WTC11 (cell line): ENCODE data around the gene BTBD7. TPM values are rescaled to one million over a fixed set of nuclear protein-coding genes. Genes with fewer than 3 reads are reported as not detected.
"Not testable (repeated sequence)": the region's sequence is repeated elsewhere in the genome, so short reads cannot be mapped to it uniquely, and the experiment has no call there.

Experiments
- ATAC-seq: fragments of 200-7000 bp; cut with Tn5 transposase; 2 replicates; pipeline ENCODE4 v1.10.0; 2021; ENCODE audit warnings: mild to moderate bottlenecking, moderate library complexity
- CTCF ChIA-PET: fragments of 300-600 bp; sonication (Branson Sonifier 250); formaldehyde crosslinking; loops from one replicate; lab custom pipeline; 2021; ENCODE audit warnings: antibody characterized with exemption; lab: Charles Lee
- POLR2A ChIA-PET: fragments of 350-600 bp; sonication (Branson Sonifier 250); formaldehyde crosslinking; loops from one replicate; lab custom pipeline; 2021; ENCODE audit warnings: antibody characterized with exemption; lab: Charles Lee
- DNase-seq: peaks from one replicate; pipeline ENCODE4 v3.0.0; 2021; ENCODE audit warnings: low spot score
- H3K27ac Mint-ChIP-seq: 2 replicates; pipeline ENCODE4 v1.8.0; 2021; ENCODE audit warnings: mixed read lengths
- H3K27me3 Mint-ChIP-seq: 2 replicates; pipeline ENCODE4 v1.8.0; 2021; ENCODE audit warnings: low read depth, mild to moderate bottlenecking, moderate library complexity, mixed read lengths
- H3K36me3 Mint-ChIP-seq: 2 replicates; pipeline ENCODE4 v1.8.0; 2021; ENCODE audit warnings: mixed read lengths
- H3K4me1 Mint-ChIP-seq: 2 replicates; pipeline ENCODE4 v1.8.0; 2022; ENCODE audit warnings: mixed read lengths
- H3K4me3 Mint-ChIP-seq: 2 replicates; pipeline ENCODE4 v1.8.0; 2021; ENCODE audit warnings: mild to moderate bottlenecking, moderate library complexity, mixed read lengths
- H3K9me3 Mint-ChIP-seq: 2 replicates; pipeline ENCODE4 v1.8.0; 2021; ENCODE audit warnings: mixed read lengths
- AFF4 ChIP-seq: sonication (generic); formaldehyde crosslinking; IDR thresholded peaks from 2 replicates; pipeline ENCODE4 v1.8.1; 2023; ENCODE audit warnings: mild to moderate bottlenecking, missing genetic modification reagents, borderline replicate concordance
- ATF3 ChIP-seq: sonication (generic); formaldehyde crosslinking; conservative IDR thresholded peaks from 2 replicates; pipeline ENCODE4 v1.8.1; 2022; ENCODE audit warnings: mild to moderate bottlenecking, missing genetic modification reagents
- ELF4 ChIP-seq: sonication (generic); formaldehyde crosslinking; IDR thresholded peaks from 2 replicates; pipeline ENCODE4 v1.8.1; 2022; ENCODE audit warnings: low read depth, mild to moderate bottlenecking, moderate library complexity, missing genetic modification reagents
- FOXJ3 ChIP-seq: sonication (generic); formaldehyde crosslinking; IDR thresholded peaks from 2 replicates; pipeline ENCODE4 v1.9.0; 2021; ENCODE audit warnings: missing genetic modification reagents, mild to moderate bottlenecking, borderline replicate concordance
- FOXP1 ChIP-seq: sonication (generic); formaldehyde crosslinking; IDR thresholded peaks from 2 replicates; pipeline ENCODE4 v1.8.0; 2022; ENCODE audit warnings: missing genetic modification reagents, mild to moderate bottlenecking, moderate library complexity, borderline replicate concordance
- GABPB1 ChIP-seq: sonication (generic); formaldehyde crosslinking; IDR thresholded peaks from 2 replicates; pipeline ENCODE4 v1.8.1; 2023; ENCODE audit warnings: mild to moderate bottlenecking, missing genetic modification reagents
- JAZF1 ChIP-seq: fragments of 250-450 bp; sonication (Bioruptor Pico); IDR thresholded peaks from 2 replicates; pipeline ENCODE4 v1.9.0; 2021; ENCODE audit warnings: moderate library complexity, mild to moderate bottlenecking, inconsistent platforms
- NFATC4 ChIP-seq: fragments of 250-450 bp; sonication (Bioruptor Pico); IDR thresholded peaks from 2 replicates; pipeline ENCODE4 v1.9.0; 2021; ENCODE audit warnings: mild to moderate bottlenecking
- NFE2L1 ChIP-seq: sonication (generic); formaldehyde crosslinking; IDR thresholded peaks from 2 replicates; pipeline ENCODE4 v1.8.1; 2023; ENCODE audit warnings: missing genetic modification reagents
- NFYB ChIP-seq: sonication (generic); formaldehyde crosslinking; conservative IDR thresholded peaks from 2 replicates; pipeline ENCODE4 v1.8.0; 2022; ENCODE audit warnings: low read depth, missing genetic modification reagents
- PREB ChIP-seq: sonication (generic); formaldehyde crosslinking; IDR thresholded peaks from 2 replicates; pipeline ENCODE4 v1.8.1; 2022; ENCODE audit warnings: mild to moderate bottlenecking, missing genetic modification reagents, moderate library complexity, borderline replicate concordance
- SP1 ChIP-seq: sonication (generic); formaldehyde crosslinking; conservative IDR thresholded peaks from 2 replicates; pipeline ENCODE4 v1.8.1; 2022; ENCODE audit warnings: missing genetic modification reagents
- ZNF219 ChIP-seq: sonication (generic); formaldehyde crosslinking; IDR thresholded peaks from 2 replicates; pipeline ENCODE4 v1.8.0; 2023; ENCODE audit warnings: missing genetic modification reagents, mild to moderate bottlenecking, borderline replicate concordance
- ZNF281 ChIP-seq: sonication (generic); formaldehyde crosslinking; IDR thresholded peaks from 2 replicates; pipeline ENCODE4 v1.8.0; 2023; ENCODE audit warnings: mild to moderate bottlenecking, missing genetic modification reagents
- ZNF423 ChIP-seq: fragments of 250-450 bp; sonication (Bioruptor Pico); IDR thresholded peaks from 2 replicates; pipeline ENCODE4 v2.1.2; 2022; ENCODE audit warnings: mild to moderate bottlenecking, moderate library complexity
- total RNA-seq: library from RNA; stranded (reverse); gene quantifications from 3 replicates; pipeline ENCODE4 v1.2.3, GENCODE V29; 2021

Gene BTBD7
- total RNA-seq, 1 experiment from 2014 or later, result 34.1 TPM

DNA sequence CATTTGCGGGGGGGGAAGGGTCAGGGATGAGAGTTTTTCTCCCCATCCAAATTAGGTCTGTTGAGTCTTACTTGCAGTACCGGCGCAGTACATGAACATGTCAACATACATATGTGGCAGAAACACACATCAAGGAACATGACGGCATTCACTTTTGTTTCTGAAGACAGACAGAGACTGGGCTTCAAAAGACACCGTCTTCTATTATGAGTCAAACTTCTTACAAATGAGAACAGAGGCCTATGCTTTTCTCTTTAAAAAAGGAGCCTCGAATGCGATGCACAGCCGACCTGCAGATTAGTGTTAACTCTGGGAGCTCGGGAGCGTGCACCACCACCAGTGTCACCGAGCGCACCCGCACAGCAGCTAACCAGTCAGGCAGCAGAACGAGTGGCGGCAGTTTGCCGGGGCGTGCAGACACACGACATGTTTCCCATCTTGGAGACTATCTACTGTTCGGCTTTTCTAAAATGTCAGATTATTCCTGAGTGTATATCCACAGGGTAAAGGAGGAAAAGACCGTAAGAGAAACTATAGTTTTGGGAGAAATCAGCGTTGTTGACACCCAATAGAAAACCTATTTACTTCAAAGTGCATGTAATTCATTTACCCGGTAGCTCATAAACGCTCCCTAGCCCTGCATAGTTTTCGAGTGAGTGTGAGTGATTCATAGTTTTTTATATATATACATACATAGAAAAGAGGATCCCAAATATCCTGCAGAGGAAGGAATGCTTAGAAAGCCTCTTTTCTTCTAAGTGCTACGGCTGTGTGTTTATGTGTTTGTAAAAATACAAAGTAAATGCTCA lies 92.8 kb downstream of the BTBD7 start:
- ATAC-seq, result no peak
- CTCF ChIA-PET, result no interaction called here
- TF ChIP-seq AFF4 (no peak), SP1 (no peak), NFATC4 (CRISPR knock-in tag) (no peak), ATF3 (CRISPR knock-in tag) (no peak)
- no peak overlapping the region for H3K4me3 Mint-ChIP-seq
- POLR2A ChIA-PET, result interaction anchor here (0.6 kb wide), 1 partner anchor 11 kb away, joined by 3 read pairs; no protein-coding TSS in a partner anchor
- no peaks in the 10 kb centered on the region for H3K4me1 Mint-ChIP-seq
- peaks cover 23% of the 10 kb centered on the region for H3K36me3 Mint-ChIP-seq
- H3K27me3 Mint-ChIP-seq, result no peaks in the 10 kb centered on the region
- no peaks in the 10 kb centered on the region for H3K9me3 Mint-ChIP-seq
- no peak for DNase-seq
- H3K27ac Mint-ChIP-seq, result no peak overlapping the region

- H3K27me3 Mint-ChIP-seq, result no peaks in the 10 kb centered on the region
- CTCF ChIA-PET, result interaction anchor here (0.8 to 1.3 kb wide), 2 partner anchors 16 to 121 kb away, joined by 4 read pairs; no protein-coding TSS in a partner anchor
Observed at GRCh38 chr14:93234798-93235197, 98.0 kb downstream of the BTBD7 start.

DNA sequence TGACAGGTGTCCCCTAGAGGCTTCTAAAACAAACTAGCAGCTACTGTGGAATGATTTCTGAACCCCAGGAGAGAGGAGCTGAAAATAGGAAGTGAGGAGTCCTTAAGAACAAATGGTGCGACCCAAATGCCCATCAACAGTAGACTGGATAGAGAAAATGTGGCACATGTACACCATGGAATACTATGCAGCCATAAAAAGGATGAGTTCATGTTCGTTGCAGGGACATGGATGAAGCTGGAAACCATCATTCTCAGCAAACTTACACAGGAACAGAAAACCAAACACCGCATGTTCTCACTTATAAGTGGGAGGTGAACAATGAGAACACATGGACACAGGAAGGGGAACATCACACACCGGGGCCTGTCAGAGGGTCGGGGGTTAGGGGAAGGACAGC lies 99.8 kb downstream of the BTBD7 start:
- H3K27me3 Mint-ChIP-seq, H3K4me3 Mint-ChIP-seq, H3K27ac Mint-ChIP-seq, DNase-seq, H3K36me3 Mint-ChIP-seq, POLR2A ChIA-PET, H3K4me1 Mint-ChIP-seq, ATAC-seq, H3K9me3 Mint-ChIP-seq: not testable (repeated sequence)
- CTCF ChIA-PET, result interaction anchor here (0.9 to 1.7 kb wide), 2 partner anchors 12 to 386 kb away, joined by 4 to 6 read pairs; no protein-coding TSS in a partner anchor

More at GRCh38 chr14:93234798-93235197, 98.0 kb downstream of the BTBD7 start:
- no peaks in the 10 kb centered on the region for H3K4me1 Mint-ChIP-seq
- TF ChIP-seq NFE2L1 (CRISPR knock-in tag) (no peak), ZNF281 (no peak), ELF4 (no peak), ZNF219 (CRISPR knock-in tag) (no peak), NFYB (CRISPR knock-in tag) (no peak), JAZF1 (CRISPR knock-in tag) (no peak), PREB (CRISPR knock-in tag) (no peak), ZNF423 (CRISPR knock-in tag) (no peak), FOXJ3 (CRISPR knock-in tag) (no peak), GABPB1 (CRISPR knock-in tag) (no peak), FOXP1 (no peak)
- POLR2A ChIA-PET, result no interaction called here
- no peak for DNase-seq
- H3K27ac Mint-ChIP-seq, result no peak overlapping the region
- no peak overlapping the region for H3K4me3 Mint-ChIP-seq
- H3K9me3 Mint-ChIP-seq, result peaks cover 4% of the 10 kb centered on the region; the same call in 1 of the 2 replicates
- H3K36me3 Mint-ChIP-seq, result no peaks in the 10 kb centered on the region
- no peak; the same call in 1 of the 2 replicates for ATAC-seq
